ENCODE results near the gene IFT81.

The IFT81 gene

GRCh38 chr12:110100315-110100970 lies 23.7 kb upstream of the IFT81 start:
- Mint-ChIP-seq H3K9me3 (no peaks in the 10 kb centered on the region), H3K27ac (peak overlapping the region in 1 of 2 donors; percentile 24), H3K36me3 (ENCODE audit: insufficient read depth) (no peaks in the 10 kb centered on the region), H3K4me1 (ENCODE audit: low read depth in 2 of 2) (peaks cover 0 to 7% of the 10 kb centered on the region in 2 donors), H3K27me3 (no peaks in the 10 kb centered on the region), H3K4me3 (peak overlapping the region in 1 of 2 donors; percentile 2)
- DNase-seq, result peak; percentile 50 to 60 (median 58)
- ATAC-seq (replicated peaks), result peak; percentile 89

DNA sequence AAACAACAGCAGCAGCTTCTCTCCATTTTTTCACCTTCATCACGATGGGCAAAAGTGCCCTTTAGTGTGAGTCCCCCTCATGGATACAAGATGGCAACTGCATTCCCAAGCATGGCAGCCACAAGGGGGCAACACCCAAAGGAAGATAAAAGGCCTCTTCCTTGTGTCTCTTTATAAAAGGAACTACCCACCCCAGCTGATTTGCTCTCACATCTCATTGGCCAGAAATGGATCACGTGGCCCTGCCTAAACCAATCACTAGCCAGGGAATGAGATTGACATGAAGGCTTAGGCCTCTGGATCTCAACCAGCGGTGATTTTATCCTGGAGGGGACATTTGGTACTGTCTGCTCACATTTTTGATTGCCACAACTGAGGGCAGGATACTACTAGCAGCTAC lies 21.9 kb upstream of the IFT81 start:
- H3K9me3 Mint-ChIP-seq, result no peaks in the 10 kb centered on the region
- H3K27ac Mint-ChIP-seq, result no peak overlapping the region
- ATAC-seq (replicated peaks) (no peak), DNase-seq (peak in 1 of 3 experiments; percentile 6)
- no peaks in the 10 kb centered on the region for H3K36me3 Mint-ChIP-seq (ENCODE audit: insufficient read depth)
- H3K4me3 Mint-ChIP-seq, result no peak overlapping the region
- no peaks in the 10 kb centered on the region for H3K27me3 Mint-ChIP-seq
- H3K4me1 Mint-ChIP-seq (ENCODE audit: low read depth in 2 of 2), result peaks cover 0 to 7% of the 10 kb centered on the region in 2 donors

DNA sequence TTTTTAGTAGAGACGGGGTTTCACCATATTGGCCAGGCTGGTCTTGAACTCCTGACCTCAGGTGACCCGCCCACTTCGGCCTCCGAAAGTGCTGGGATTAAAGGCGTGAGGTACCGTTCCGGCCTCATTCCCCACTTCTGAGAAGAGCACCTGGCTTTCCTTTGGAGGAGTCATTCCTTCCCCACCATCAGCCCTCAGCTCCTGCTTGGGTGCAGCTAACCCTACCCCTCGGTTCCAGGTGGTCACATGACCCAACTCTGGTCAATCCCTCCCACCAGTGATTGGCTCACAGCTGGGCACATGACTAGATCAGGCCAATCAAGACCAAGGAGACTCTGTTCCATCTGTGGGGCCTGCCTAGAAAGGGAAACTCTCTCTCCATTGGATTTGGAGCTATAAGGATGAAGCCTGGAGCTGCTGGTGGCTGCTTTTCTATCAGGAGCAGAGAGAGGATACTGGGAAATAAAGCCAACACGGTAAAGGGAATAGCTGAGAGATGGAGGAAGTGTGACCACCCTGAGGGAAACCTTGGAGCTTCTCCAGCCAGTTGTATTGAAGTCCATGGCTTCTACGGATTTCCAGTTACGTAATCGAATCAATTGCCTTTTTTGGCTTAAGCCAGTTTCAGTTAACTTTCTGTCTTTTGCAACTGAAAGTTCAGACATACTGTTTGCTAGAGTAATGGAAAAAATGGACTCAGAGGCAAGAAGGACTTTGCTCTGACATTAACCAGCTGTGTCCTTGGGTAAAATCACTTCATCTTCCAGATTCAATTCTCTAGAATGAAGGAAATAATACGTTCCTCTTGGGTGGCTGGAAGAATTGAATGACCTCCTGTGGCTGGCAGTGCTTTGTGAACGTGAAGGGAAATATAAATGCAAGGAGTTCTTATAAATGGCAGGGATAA lies 19.7 kb upstream of the IFT81 start:
- no peak overlapping the region for H3K4me3 Mint-ChIP-seq
- H3K4me1 Mint-ChIP-seq (ENCODE audit: low read depth in 2 of 2), result peaks cover 0 to 7% of the 10 kb centered on the region in 2 donors
- ATAC-seq (replicated peaks) (no peak), DNase-seq (no peak)
- H3K27ac Mint-ChIP-seq, result peak overlapping the region in 1 of 2 donors; percentile 55
- H3K36me3 Mint-ChIP-seq (ENCODE audit: insufficient read depth), result no peaks in the 10 kb centered on the region
- peaks cover 7 to 12% of the 10 kb centered on the region in 2 donors for H3K27me3 Mint-ChIP-seq
- no peaks in the 10 kb centered on the region for H3K9me3 Mint-ChIP-seq

- Mint-ChIP-seq H3K4me1 (ENCODE audit: low read depth in 2 of 2) (peaks cover 0 to 7% of the 10 kb centered on the region in 2 donors), H3K27ac (no peak overlapping the region), H3K36me3 (ENCODE audit: insufficient read depth) (no peaks in the 10 kb centered on the region), H3K27me3 (peaks cover 7 to 12% of the 10 kb centered on the region in 2 donors), H3K9me3 (no peaks in the 10 kb centered on the region), H3K4me3 (no peak overlapping the region)
- DNase-seq (no peak), ATAC-seq (replicated peaks) (no peak)
Observed at GRCh38 chr12:110105159-110105558, 19.0 kb upstream of the IFT81 start.

DNA sequence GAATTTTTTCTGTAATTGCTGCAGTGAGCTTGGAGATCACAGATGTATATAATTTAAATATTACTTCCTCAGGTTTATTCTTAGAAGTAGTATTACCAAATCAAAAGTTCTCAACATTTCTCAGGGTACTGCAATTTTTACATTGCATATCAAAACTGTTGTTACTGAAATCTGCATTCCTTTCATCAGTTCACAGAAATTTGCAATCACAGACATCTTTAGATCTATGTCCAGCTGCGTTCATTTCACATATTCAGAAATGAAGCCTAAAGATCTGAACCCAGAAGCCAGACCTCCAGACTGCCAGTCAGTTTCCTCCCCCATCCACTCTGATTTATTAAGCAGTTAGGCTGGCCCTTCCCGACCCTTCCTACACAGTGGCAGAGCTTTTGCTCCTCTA lies 18.2 kb upstream of the IFT81 start:
- H3K4me1 Mint-ChIP-seq (ENCODE audit: low read depth in 2 of 2), result no peaks in the 10 kb centered on the region
- no peaks in the 10 kb centered on the region for H3K36me3 Mint-ChIP-seq (ENCODE audit: insufficient read depth)
- H3K27me3 Mint-ChIP-seq, result peaks cover 7 to 12% of the 10 kb centered on the region in 2 donors
- no peaks in the 10 kb centered on the region for H3K9me3 Mint-ChIP-seq
- H3K27ac Mint-ChIP-seq, result no peak overlapping the region
- no peak overlapping the region for H3K4me3 Mint-ChIP-seq
- ATAC-seq (replicated peaks), result no peak
- DNase-seq, result no peak

DNA sequence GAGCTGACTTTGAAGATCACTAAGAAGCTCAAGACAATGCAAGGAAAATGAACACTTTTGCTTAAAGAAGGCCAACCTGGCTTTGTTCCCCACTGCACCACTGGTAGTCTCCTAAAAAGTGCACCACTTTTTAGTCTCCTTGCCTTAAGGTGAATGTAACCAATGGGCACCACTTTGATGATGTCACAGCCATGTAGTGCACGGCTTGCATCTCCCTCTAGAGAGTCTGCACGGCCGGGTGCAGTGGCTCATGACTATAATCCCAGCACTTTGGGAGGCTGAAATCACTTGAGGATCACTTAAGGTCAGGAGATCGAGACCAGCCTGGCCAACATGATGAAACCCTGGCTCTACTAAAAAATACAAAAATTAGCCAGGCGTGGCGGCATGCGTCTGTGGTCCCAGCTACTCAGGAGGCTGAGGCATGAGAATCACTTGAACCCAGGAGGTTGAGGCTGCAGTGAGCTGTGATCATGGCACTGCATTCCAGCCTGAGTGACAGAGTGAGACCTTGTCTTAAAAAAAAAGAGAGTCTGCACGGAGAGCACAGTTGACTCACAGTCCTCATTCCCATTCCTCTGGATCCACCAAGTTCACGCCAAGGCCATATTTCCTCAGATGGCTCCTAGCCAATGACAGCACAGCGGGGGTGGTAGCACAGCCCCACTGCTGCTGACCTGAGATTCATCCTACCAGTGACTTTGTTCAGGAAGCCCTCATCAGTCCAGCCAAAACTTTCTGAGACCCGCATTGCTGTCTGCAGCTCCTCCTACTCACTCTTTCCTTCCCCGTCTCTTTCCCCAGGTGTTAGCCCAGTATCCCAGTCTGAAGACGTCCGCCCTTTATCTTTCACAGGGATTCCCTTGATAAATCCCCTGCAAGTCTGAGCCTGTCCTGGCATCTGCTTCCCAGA lies 16.5 kb upstream of the IFT81 start:
- Mint-ChIP-seq H3K4me1 (ENCODE audit: low read depth in 2 of 2) (no peaks in the 10 kb centered on the region), H3K36me3 (ENCODE audit: insufficient read depth) (no peaks in the 10 kb centered on the region), H3K9me3 (no peaks in the 10 kb centered on the region), H3K27me3 (peaks cover 7 to 23% of the 10 kb centered on the region in 2 donors), H3K4me3 (no peak overlapping the region), H3K27ac (peak overlapping the region in 1 of 2 donors; percentile 48)
- no peak for DNase-seq
- no peak for ATAC-seq (replicated peaks)

GRCh38 chr12:110108309-110109036 lies 15.7 kb upstream of the IFT81 start:
- peak overlapping the region in 1 of 2 donors; percentile 48 for H3K27ac Mint-ChIP-seq
- no peaks in the 10 kb centered on the region for H3K9me3 Mint-ChIP-seq
- no peaks in the 10 kb centered on the region for H3K4me1 Mint-ChIP-seq (ENCODE audit: low read depth in 2 of 2)

DNA sequence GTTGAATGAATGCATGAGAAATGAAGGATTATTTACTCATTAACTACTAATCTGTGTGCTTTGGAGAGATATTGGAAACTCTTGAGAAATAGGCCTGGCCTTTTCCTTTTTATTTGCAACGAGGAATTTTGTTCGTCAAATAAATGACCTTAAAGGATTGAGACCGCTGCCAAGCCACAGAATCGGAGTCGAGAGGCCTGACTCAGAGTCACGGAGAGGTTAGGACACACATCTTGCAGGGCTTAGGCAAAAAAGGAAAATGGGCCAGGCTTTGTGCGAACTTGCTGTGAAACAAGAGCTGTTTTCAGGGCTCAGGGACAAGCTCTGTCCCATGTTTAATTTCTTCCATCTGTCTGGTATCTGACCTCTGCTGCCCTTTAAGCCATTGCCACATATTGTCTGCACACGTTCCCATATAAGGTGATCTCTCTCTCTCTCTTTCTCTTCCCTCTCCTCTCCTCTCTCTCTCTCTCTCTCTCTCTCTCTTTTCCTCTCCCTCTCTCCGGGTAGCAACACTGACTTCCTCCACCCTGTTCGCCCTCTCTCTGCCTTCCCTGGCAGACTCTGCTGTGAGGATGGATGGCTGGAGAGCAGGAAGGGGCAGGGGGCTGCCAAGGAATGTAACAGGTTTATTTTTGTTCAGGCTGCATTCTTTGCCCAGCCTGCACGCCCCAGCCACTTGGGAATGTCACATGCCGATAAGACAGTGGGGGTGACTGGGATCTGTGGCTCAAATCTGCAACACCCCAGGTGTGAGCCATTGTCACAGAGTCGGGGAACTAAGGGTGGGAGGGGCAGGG lies 14.9 kb upstream of the IFT81 start:
- Mint-ChIP-seq H3K9me3 (no peaks in the 10 kb centered on the region), H3K27ac (no peak overlapping the region), H3K4me1 (ENCODE audit: low read depth in 2 of 2) (no peaks in the 10 kb centered on the region), H3K36me3 (ENCODE audit: insufficient read depth) (no peaks in the 10 kb centered on the region), H3K4me3 (no peak overlapping the region), H3K27me3 (peaks cover 7 to 28% of the 10 kb centered on the region in 2 donors)
- no peak for ATAC-seq (replicated peaks)
- DNase-seq, result no peak

More at GRCh38 chr12:110108309-110109036, 15.7 kb upstream of the IFT81 start:
- ATAC-seq (replicated peaks) (no peak), DNase-seq (no peak)
- H3K27me3 Mint-ChIP-seq, result peaks cover 7 to 28% of the 10 kb centered on the region in 2 donors
- no peak overlapping the region for H3K4me3 Mint-ChIP-seq
- H3K36me3 Mint-ChIP-seq (ENCODE audit: insufficient read depth), result no peaks in the 10 kb centered on the region

- DNase-seq, result no peak
- Mint-ChIP-seq H3K27me3 (peaks cover 7 to 28% of the 10 kb centered on the region in 2 donors), H3K9me3 (no peaks in the 10 kb centered on the region), H3K4me3 (no peak overlapping the region), H3K4me1 (ENCODE audit: low read depth in 2 of 2) (no peaks in the 10 kb centered on the region), H3K27ac (no peak overlapping the region), H3K36me3 (ENCODE audit: insufficient read depth) (no peaks in the 10 kb centered on the region)
- ATAC-seq (replicated peaks), result no peak
Observed at GRCh38 chr12:110109837-110110535, 14.2 kb upstream of the IFT81 start.

DNA sequence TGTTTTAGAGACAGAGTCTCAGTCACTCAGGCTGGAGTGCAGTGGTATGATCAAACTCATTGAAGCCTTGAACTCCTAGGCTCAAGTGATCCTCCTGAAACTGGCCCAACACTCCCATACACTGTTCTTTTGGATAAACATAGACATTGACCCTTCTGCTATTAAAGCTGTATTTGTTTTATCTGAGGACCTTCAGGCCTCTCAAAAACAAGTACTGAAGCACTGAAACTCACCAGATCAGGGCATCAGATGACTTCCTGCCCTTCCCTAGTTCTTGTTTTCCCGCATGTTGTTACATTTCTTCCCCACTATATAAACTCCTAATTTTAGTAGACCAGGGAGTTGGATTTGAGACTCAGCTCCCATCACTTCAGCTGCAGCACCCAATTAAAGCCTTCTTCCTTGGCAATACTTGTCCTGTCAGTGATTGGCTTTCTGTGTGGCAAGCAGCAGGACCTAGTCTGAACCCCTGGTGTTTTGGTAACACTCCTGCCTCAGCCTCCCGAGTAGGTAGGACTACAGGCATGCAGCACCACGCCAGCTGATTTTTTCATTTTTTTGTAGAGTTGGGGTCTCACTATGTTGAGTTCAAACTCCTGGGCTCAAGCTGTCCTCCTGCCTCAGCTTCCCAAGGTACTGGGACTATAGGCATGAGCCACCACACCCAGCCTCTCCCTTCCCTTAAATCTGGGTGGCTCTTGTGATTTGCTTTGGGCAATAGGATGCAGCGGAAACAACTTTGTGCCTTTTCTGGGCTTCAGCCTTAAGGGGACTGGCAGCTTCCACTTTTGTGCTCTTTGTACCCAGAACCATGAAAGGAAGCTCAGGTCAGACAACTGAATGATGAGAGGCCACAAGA lies 12.5 kb upstream of the IFT81 start:
- no peaks in the 10 kb centered on the region for H3K36me3 Mint-ChIP-seq (ENCODE audit: insufficient read depth)
- DNase-seq (no peak), ATAC-seq (replicated peaks) (no peak)
- no peak overlapping the region for H3K27ac Mint-ChIP-seq
- H3K27me3 Mint-ChIP-seq, result peaks cover 12 to 37% of the 10 kb centered on the region in 2 donors
- H3K4me1 Mint-ChIP-seq (ENCODE audit: low read depth in 2 of 2), result no peaks in the 10 kb centered on the region
- no peaks in the 10 kb centered on the region for H3K9me3 Mint-ChIP-seq
- no peak overlapping the region for H3K4me3 Mint-ChIP-seq

DNA sequence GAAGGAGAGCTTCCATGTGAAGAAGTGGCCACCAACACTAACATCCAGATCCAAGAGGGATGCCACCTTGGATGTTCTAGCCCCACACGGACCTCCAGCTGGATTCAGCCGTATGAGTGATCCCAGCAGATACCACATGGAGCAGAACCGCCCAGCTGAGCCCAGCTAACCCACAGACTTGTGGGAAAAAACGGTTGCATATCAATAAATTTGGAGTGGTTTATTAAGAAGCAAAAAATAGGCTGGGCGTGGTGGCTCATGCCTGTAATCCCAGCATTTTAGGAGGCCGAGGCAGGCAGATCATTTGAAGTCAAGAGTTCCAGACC lies 11.9 kb upstream of the IFT81 start:
- no peak overlapping the region for H3K27ac Mint-ChIP-seq
- no peak overlapping the region for H3K4me3 Mint-ChIP-seq
- no peaks in the 10 kb centered on the region for H3K9me3 Mint-ChIP-seq
- ATAC-seq (replicated peaks) (no peak), DNase-seq (no peak)
- H3K27me3 Mint-ChIP-seq, result peaks cover 13 to 37% of the 10 kb centered on the region in 2 donors
- no peaks in the 10 kb centered on the region for H3K36me3 Mint-ChIP-seq (ENCODE audit: insufficient read depth)
- H3K4me1 Mint-ChIP-seq (ENCODE audit: low read depth in 2 of 2), result no peaks in the 10 kb centered on the region
